ENCODE data around the gene MAPK4.

DNA sequence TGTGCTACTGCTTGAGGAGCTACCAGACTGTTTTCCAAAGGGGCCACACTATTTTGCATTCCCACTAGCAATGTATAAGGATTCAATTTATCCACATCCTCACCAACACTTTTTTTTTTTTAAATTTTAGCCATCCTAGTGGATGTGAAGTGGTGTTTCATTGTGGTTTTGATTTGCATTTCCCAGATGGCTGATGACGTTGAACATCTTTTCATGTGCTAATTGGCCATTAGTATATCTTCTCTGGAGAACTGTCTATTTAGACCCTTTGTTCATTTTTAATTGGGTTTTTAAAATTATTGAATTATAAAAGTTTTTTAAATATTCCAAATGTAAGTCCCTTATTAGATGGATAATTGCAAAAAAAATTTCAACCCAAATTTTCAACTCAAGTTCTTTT, 121.1 kb downstream of the MAPK4 start:
- TF ChIP-seq, protein P1, sequence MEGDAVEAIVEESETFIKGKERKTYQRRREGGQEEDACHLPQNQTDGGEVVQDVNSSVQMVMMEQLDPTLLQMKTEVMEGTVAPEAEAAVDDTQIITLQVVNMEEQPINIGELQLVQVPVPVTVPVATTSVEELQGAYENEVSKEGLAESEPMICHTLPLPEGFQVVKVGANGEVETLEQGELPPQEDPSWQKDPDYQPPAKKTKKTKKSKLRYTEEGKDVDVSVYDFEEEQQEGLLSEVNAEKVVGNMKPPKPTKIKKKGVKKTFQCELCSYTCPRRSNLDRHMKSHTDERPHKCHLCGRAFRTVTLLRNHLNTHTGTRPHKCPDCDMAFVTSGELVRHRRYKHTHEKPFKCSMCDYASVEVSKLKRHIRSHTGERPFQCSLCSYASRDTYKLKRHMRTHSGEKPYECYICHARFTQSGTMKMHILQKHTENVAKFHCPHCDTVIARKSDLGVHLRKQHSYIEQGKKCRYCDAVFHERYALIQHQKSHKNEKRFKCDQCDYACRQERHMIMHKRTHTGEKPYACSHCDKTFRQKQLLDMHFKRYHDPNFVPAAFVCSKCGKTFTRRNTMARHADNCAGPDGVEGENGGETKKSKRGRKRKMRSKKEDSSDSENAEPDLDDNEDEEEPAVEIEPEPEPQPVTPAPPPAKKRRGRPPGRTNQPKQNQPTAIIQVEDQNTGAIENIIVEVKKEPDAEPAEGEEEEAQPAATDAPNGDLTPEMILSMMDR (IDR thresholded peaks at IDR 0.05) = no peak
- TF ChIP-seq POLR2A (IDR thresholded peaks at IDR 0.05) = no peak
